Peyer's patch (tissue), 4 donors: Measurements from ENCODE around the gene F8. TPM values are rescaled to one million over a fixed set of nuclear protein-coding genes. Genes with fewer than 3 reads are reported as not detected.

Experiments used
- DNase-seq, 3 donors: peaks; one replicate each; pipeline ENCODE4 v3.0.0-alpha.2; 2017 to 2019
- H3K27ac ChIP-seq, 4 donors: fragments of 200-600 bp; sonication (generic); one replicate each; pipeline ENCODE4 v1.5.1; 2016 to 2019
- H3K27me3 ChIP-seq, 2 donors: fragments of 200-600 bp; sonication (generic); one replicate each; pipeline ENCODE4 v1.5.1; 2019
- H3K36me3 ChIP-seq, 3 donors: fragments of 200-600 bp; sonication (generic); one replicate each; pipeline ENCODE4 v1.5.1; 2016 to 2019
- H3K4me1 ChIP-seq, 4 donors: fragments of 200-600 bp; sonication (generic); one replicate each; pipeline ENCODE4 v1.5.1; 2016 to 2019
- H3K4me3 ChIP-seq, 4 donors: fragments of 200-600 bp; sonication (generic); 1 replicate in 3 of 4; 2 replicates in 1 of 4; pipeline ENCODE4 v1.5.1; 2016 to 2019; ENCODE audit warnings: mild to moderate bottlenecking in 1 of 4
- H3K9me3 ChIP-seq, 4 donors: fragments of 200-600 bp; sonication (generic); one replicate each; pipeline ENCODE4 v1.5.1; 2016 to 2019; ENCODE audit warnings: mild to moderate bottlenecking in 1 of 4
- POLR2A ChIP-seq, 2 donors: fragments of 450-650 bp; IDR thresholded peaks; one replicate each; pipeline ENCODE4 v1.5.1; 2017; ENCODE audit warnings: antibody characterized with exemption in 2 of 2, mild to moderate bottlenecking in 2 of 2, moderate library complexity in 2 of 2
- total RNA-seq, 4 donors: library from RNA; depleted of rRNA; stranded (reverse); fragments of >200 nt; gene quantifications; one replicate each; pipeline ENCODE4 v1.1.0, GENCODE V29; 2016
- TF ChIP-seq, protein P1 (sequence below), 6 experiments: fragments of 450-650 bp in 4 of 6; fragments of 200-600 bp in 2 of 6; sonication (generic) in 1 of 6; IDR thresholded peaks; one replicate each; pipeline ENCODE4 v1.5.1; 2017 to 2019; ENCODE audit warnings: antibody characterized with exemption in 6 of 6, mild to moderate bottlenecking in 3 of 6, moderate library complexity in 1 of 6

F8 gene
- total RNA-seq, 4 donors from 2014 or later = 1.5 to 19.8 (median 4.6) TPM

DNA sequence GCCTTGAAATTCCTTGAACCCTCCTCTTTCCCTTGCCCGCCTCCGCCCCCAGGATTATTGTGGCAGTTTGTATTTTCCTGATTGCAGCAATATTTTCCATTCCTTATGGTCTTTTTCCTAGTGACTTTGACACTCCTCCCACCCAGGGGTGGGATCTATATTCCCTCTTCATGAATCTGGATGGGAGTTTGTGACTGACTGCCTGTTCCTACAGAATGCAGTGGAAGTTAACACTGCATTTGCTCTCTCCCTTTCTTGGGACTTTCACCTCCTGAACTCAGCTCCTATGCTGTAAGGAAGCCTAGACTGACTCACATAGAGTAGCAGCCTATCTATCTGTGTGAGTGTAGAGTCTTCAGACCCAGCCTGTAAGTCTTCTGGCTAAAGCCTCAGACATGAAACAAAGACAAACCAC lies 6.4 kb upstream of the F8 start:
- TF ChIP-seq, protein P1, sequence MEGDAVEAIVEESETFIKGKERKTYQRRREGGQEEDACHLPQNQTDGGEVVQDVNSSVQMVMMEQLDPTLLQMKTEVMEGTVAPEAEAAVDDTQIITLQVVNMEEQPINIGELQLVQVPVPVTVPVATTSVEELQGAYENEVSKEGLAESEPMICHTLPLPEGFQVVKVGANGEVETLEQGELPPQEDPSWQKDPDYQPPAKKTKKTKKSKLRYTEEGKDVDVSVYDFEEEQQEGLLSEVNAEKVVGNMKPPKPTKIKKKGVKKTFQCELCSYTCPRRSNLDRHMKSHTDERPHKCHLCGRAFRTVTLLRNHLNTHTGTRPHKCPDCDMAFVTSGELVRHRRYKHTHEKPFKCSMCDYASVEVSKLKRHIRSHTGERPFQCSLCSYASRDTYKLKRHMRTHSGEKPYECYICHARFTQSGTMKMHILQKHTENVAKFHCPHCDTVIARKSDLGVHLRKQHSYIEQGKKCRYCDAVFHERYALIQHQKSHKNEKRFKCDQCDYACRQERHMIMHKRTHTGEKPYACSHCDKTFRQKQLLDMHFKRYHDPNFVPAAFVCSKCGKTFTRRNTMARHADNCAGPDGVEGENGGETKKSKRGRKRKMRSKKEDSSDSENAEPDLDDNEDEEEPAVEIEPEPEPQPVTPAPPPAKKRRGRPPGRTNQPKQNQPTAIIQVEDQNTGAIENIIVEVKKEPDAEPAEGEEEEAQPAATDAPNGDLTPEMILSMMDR (IDR thresholded peaks at IDR 0.05) = no peak
- peaks cover 0 to 9% (median 0%) of the 10 kb centered on the region in 4 donors for H3K4me1 ChIP-seq
- H3K27ac ChIP-seq = peak overlapping the region in 2 of 4 donors; percentile 34 to 99
- H3K9me3 ChIP-seq = no peaks in the 10 kb centered on the region
- H3K27me3 ChIP-seq = no peaks in the 10 kb centered on the region
- H3K36me3 ChIP-seq = no peaks in the 10 kb centered on the region
- DNase-seq = no peak
- no peak overlapping the region for H3K4me3 ChIP-seq

DNA sequence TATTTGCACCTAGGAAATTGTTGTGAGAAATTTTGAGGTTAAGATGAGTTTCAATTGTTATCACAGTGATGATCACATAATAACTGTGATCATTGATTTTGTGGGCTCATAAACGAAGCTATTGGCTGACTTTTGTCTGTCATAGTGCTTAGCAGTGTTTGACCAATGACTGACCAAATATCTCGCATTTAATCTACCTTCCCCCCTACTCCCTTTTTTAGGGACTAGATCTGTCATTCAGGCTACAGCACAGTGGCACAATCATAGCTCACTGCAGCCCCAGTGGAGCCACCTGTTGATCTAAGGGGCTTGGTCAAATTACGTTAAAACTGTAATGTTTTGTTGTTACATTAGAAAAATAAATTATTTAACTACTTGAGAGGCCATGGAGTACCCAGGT lies 5.6 kb upstream of the F8 start:
- no peak for DNase-seq
- no peaks in the 10 kb centered on the region for H3K9me3 ChIP-seq
- H3K36me3 ChIP-seq = no peaks in the 10 kb centered on the region
- H3K4me3 ChIP-seq = peak overlapping the region in 3 of 4 donors; percentile 55 to 73 (median 69)
- no peak for TF ChIP-seq POLR2A (IDR thresholded peaks at IDR 0.05)
- TF ChIP-seq, protein P1 (IDR thresholded peaks at IDR 0.05) = no peak
- peak overlapping the region; percentile 90 to 99 (median 97) for H3K27ac ChIP-seq
- H3K27me3 ChIP-seq = no peaks in the 10 kb centered on the region
- peaks cover 0 to 9% (median 0%) of the 10 kb centered on the region in 4 donors for H3K4me1 ChIP-seq

DNA sequence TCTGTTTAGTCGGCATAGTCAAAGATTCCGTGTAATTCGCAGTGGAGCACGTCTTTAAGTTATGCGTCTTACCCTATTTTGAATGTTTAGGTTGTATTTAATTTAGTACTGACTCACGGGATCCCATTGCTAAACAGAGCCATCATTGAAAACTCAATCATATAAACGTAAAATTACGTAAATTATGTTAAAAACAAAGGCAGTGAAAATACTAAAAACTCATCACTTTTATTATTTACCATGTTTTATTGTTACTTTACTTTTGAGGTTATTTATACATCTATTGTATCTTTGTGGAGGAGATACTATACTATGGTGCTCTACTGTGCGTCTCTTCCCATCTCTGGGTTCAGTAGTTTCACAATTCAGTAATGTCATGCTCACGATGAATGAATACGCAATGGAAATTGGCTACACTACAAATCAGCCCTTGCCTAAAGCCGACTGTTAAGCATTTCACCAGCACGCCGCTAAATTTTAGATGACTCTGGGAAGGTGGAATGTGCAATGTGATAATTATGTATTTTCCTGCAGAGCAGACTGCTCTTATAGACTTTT lies 5.1 kb upstream of the F8 start:
- Histone ChIP-seq H3K9me3 (no peaks in the 10 kb centered on the region), H3K27me3 (no peaks in the 10 kb centered on the region), H3K36me3 (no peaks in the 10 kb centered on the region), H3K27ac (peak overlapping the region; percentile 90 to 99 (median 97)), H3K4me1 (peaks cover 0 to 9% (median 0%) of the 10 kb centered on the region in 4 donors), H3K4me3 (peak overlapping the region; percentile 55 to 73 (median 64))
- DNase-seq = no peak
- TF ChIP-seq POLR2A (IDR thresholded peaks at IDR 0.05) = no peak
- TF ChIP-seq, protein P1 (IDR thresholded peaks at IDR 0.05) = no peak

DNA sequence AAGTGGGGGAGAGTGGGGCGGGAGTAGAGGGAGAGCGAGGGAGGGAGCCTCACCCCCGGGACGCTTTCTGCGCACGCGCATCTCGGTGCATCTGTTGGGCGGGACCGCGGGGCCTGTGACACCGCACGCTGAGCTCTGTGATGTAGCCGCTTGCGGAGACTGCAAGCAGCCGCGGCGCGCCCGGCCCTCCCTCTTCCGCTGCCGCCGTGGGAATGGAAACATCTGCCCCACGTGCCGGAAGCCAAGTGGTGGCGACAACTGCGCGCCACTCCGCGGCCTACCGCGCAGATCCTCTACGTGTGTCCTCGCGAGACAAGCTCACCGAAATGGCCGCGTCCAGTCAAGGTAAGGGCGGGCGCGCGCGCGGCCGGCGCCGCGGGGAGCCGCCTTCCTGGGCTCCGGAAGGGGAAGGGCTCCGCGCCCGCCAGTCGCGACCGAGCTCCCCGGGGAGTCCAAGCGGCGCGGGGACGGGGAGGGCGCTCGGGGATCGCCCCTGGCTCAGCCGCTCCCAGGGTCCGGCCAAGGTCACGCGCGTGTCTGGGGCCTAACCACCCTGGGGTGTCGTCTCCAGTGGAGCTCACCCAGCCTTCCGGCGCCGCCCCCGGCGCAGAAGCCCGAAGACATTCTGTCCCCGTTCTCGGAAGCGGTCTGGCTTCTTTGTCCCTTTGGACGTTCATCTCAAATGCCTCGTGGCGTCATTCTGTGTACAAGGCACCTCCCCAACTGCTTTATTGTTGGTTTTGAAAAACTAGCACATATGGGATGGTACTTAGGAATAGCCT lies 4.4 kb upstream of the F8 start, which contains the start of gene FUNDC2:
TSS of gene FUNDC2 (plus strand) at position 118 of the 782 bp plus-strand sequence. CDS start at position 213, 95 bp downstream.
- peaks cover 0 to 9% (median 0%) of the 10 kb centered on the region in 4 donors for H3K4me1 ChIP-seq
- H3K4me3 ChIP-seq = peak within 1 kb of the TSS; percentile 55 to 73 (median 64)

DNA sequence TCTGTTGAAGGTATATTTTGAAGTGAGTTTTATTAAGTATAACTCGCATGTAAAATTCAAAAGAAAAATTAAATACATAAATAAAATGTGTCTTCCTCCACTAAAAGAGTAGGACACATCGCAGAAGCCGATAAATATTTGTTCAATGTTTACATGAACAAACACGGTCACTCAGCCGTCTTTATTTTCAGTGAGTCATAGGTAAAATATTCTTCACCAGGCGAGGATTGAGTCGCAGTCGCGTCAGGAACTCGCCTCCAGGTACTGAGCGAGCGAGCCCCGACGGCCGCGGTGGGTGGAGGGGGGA lies 3.9 kb upstream of the F8 start:
- TF ChIP-seq, protein P1 (IDR thresholded peaks at IDR 0.05) = no peak
- TF ChIP-seq POLR2A (IDR thresholded peaks at IDR 0.05) = no peak
- peak overlapping the region; percentile 55 to 73 (median 64) for H3K4me3 ChIP-seq

More for the DNA sequence above, 4.4 kb upstream of the F8 start, which contains the start of gene FUNDC2:
- no peaks in the 10 kb centered on the region for H3K36me3 ChIP-seq
- H3K27me3 ChIP-seq = no peaks in the 10 kb centered on the region
- peak; percentile 88 to 97 (median 91) for DNase-seq
- H3K27ac ChIP-seq = peak within 1 kb of the TSS; percentile 90 to 99 (median 97)
- TF ChIP-seq, protein P1 (IDR thresholded peaks at IDR 0.05) = no peak
- TF ChIP-seq POLR2A (IDR thresholded peaks at IDR 0.05) = peak; percentile 47 to 63
- H3K9me3 ChIP-seq = no peaks in the 10 kb centered on the region

More for the DNA sequence above, 3.9 kb upstream of the F8 start:
- Histone ChIP-seq H3K27ac (peak overlapping the region; percentile 90 to 99 (median 97)), H3K9me3 (no peaks in the 10 kb centered on the region), H3K27me3 (no peaks in the 10 kb centered on the region), H3K36me3 (no peaks in the 10 kb centered on the region), H3K4me1 (peaks cover 0 to 9% (median 0%) of the 10 kb centered on the region in 4 donors)
- no peak for DNase-seq
